GM21360 (cell line): ENCODE results near the gene PEX12.
"Not testable (repeated sequence)": the region's sequence is repeated elsewhere in the genome, so short reads cannot be mapped to it uniquely, and the experiment has no call there.

Experiments used
- ATAC-seq: cut with Tn5 transposase; IDR thresholded peaks from one replicate; pipeline ENCODE4 v1.9.1; 2021; ENCODE audit warnings: mild to moderate bottlenecking, moderate library complexity; ENCODE audit not compliant: unreplicated experiment

Gene PEX12

DNA sequence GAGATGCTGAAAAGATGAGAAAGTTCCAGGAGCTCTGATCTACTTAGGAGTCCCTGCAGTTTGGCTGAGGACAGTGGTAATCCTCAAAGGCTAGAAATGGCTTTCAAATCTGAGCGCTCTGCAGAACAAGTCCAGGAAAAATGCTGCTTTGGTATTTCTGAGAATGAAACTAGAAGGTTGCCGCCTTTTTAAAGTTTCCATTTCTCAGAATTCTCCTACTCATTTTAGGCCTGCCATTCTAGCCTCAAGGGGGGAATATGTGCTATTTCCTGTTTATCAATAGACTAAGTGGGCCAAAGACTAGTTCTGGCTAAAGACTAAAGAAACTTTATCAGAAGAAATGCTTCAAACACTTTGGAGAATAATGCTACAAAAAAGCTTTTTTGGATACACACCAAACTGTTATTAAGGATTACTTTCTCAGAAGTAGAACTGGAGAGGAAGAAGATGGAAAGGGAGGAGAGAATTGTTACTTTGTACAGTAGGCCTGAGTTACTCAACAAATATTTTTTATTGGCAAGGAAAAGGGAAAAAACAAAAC, 40.7 kb downstream of the PEX12 start, which contains the start of gene SLFN12L:
Gene SLFN12L (minus strand): TSS at position 78 of the 541 bp plus-strand sequence. CDS start 15,314 bp downstream, outside the sequence.
- ATAC-seq, result no peak

DNA sequence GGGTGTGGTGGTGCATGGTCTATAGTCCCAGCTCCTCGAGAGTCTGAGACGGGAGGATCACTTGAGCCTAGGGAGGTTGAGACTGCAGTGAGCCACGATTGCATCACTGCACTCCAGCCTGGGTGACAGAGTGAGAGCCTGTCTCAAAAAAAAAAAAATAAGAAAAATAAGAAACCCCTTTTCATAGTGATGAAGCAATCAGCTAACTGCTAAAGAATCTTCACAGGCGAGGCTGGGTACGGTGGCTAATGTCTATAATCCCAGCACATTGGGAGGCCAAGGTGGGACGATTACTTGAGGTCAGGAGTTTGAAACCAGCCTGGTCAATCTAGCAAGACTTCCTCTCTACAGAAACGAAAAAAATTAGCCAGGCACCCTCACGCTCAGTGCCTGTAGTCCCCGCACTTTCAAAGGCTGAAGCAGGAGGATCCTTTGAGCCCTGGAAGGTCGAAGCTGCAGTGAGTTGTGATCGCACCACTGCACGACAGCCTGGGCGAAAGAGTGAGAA, 41.7 kb downstream of the PEX12 start:
- no peak for ATAC-seq

DNA sequence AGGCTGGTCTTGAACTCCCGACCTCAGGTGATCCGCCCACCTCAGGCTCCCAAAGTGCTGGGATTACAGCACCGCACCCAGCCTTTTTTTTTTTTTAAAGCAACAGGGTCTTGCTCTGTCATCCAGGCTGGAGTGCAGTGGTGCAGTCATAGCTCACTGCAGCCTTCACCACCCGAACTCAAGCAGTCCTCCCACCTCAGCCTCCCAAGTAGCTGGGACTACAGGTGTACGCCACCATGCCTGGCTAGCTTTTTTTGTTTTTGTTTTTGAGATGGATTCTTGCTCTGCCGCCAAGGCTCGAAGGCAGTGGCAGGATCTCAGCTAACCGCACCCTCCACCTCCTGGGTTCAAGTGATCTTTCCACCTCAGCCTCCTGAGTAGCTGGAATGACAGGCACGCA, 43.0 kb downstream of the PEX12 start:
- not testable (repeated sequence) for ATAC-seq

DNA sequence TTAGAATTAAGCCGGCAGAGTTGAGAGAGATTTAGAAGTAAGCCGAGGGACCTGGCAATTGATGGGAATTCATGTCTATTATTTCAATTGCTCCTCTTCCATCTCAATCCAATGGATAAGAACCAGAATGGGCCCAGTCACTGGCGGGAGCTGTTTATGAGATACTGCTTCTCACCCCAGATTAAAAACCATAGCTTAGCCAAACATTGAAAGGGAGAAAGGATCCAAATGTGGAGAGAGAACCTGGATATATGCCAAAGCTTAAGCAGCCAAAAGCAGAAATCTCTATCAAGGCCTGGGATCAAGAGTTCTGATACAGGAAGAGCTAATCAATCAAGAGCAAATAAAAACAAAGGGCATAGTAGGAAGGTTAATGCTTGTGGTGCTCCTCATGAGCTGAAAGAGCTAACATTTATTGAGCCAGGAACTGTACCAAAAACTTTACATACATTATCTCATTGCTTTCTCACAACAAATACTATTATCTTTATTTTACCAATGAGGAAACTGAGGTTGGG, 43.7 kb downstream of the PEX12 start:
- ATAC-seq, result no peak

DNA sequence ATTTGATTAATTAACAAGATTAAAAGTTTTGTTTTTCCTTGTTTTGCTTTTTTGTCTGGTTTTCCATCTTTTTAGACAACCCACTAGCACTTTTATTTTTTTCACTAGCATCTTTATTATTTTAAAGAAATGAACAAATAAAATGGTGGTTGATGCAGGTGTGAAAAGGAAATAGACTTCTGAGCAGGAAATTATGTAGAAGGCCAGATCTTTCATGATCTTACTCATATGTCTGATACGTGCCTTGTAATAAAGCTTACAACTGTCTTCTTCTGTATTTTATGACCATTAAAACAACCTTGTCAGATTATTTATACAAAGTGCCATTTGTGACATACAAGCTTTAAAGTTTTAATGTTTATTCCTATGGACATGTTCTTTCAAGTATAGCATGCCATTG, 47.2 kb downstream of the PEX12 start:
- no peak for ATAC-seq

DNA sequence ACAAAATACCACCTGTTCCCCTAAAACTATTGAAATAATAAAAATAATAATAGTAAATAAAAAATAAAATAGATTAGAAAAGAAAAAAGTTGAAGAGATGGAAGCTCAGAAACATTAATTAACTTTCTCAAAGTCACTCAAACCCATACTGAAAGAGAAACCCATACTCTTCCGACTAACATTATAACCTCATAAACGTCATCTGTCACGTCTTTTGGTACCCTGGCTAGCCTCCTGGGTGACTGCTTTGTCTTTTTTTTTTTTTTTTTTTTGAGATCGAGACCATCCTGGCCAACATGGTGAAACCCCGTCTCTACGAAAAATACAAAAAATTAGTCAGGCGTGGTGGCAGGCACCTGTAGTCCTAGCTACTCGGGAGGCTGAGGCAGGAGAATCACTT, 48.5 kb downstream of the PEX12 start:
- ATAC-seq, result no peak

DNA sequence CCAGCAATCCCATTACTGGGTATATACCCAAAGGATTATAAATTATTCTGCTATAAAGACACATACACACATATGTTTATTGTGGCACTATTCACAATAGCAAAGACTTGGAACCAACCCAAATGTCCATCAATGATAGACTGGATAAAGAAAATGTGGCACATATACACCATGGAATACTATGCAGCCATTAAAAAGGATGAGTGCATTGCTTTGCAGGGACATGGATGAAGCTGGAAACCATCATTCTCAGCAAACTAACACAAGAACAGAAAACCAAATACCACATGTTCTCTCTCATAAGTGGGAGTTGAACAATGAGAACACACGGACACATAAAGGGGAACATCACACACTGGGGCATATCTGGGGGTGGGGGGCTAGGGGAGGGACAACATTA, 49.0 kb downstream of the PEX12 start:
- not testable (repeated sequence) for ATAC-seq
